Stimulated activated CD8-positive, alpha-beta memory T cell treated with anti-CD3 and anti-CD28 coated beads, Interleukin-4, amount 100 ng/mL, for 48 hours (primary cell): ENCODE results near the gene MACC1.
"Not testable (repeated sequence)": the region's sequence is repeated elsewhere in the genome, so short reads cannot be mapped to it uniquely, and the experiment has no call there.

Source experiments
- DNase-seq: peaks from one replicate; pipeline ENCODE4 v3.0.0-alpha.2; 2020

Gene MACC1

GRCh38 chr7:20229646-20230500 is 12.7 kb upstream of the MACC1 start:
- no peak for DNase-seq

GRCh38 chr7:20229081-20229480 is 11.9 kb upstream of the MACC1 start:
- no peak for DNase-seq

- DNase-seq: no peak
Observed at GRCh38 chr7:20228654-20229053, 11.5 kb upstream of the MACC1 start.

- no peak for DNase-seq
Observed at GRCh38 chr7:20227291-20227795, 10.2 kb upstream of the MACC1 start.

- DNase-seq: no peak
Observed at GRCh38 chr7:20226860-20227259, 9.7 kb upstream of the MACC1 start.

- DNase-seq: no peak
Observed at GRCh38 chr7:20225384-20225783, 8.2 kb upstream of the MACC1 start.

GRCh38 chr7:20224025-20224424 is 6.8 kb upstream of the MACC1 start:
- no peak for DNase-seq

- DNase-seq: no peak
Observed at GRCh38 chr7:20223356-20223755, 6.2 kb upstream of the MACC1 start.

- no peak for DNase-seq
Observed at GRCh38 chr7:20222219-20222828, 5.1 kb upstream of the MACC1 start.

GRCh38 chr7:20220921-20221547 is 3.9 kb upstream of the MACC1 start:
- no peak for DNase-seq

GRCh38 chr7:20220293-20220761 is 3.1 kb upstream of the MACC1 start:
- no peak for DNase-seq

GRCh38 chr7:20219446-20220292 is 2.5 kb upstream of the MACC1 start:
- DNase-seq: no peak

GRCh38 chr7:20219062-20219445 is 1.9 kb upstream of the MACC1 start:
- no peak for DNase-seq

GRCh38 chr7:20218279-20218678 is 1.1 kb upstream of the MACC1 start:
- no peak for DNase-seq

GRCh38 chr7:20216406-20217036 is 663 bp downstream of the MACC1 start:
- no peak for DNase-seq

GRCh38 chr7:20214921-20215669 is 2.1 kb downstream of the MACC1 start:
- no peak for DNase-seq

GRCh38 chr7:20214132-20214531 is 3.1 kb downstream of the MACC1 start:
- no peak for DNase-seq

- no peak for DNase-seq
Observed at GRCh38 chr7:20213378-20213777, 3.8 kb downstream of the MACC1 start.

- DNase-seq: no peak
Observed at GRCh38 chr7:20211376-20211775, 5.8 kb downstream of the MACC1 start.

GRCh38 chr7:20208651-20209307 is 8.4 kb downstream of the MACC1 start:
- DNase-seq: no peak

- not testable (repeated sequence) for DNase-seq
Observed at GRCh38 chr7:20207811-20208210, 9.4 kb downstream of the MACC1 start.
